Activated CD8-positive, alpha-beta memory T cell treated with anti-CD3 and anti-CD28 coated beads, Interleukin-2, amount 50 U/mL, for 1 hour (primary cell): Measurements from ENCODE around the gene HECW1.
"Not testable (repeated sequence)": the region's sequence is repeated elsewhere in the genome, so short reads cannot be mapped to it uniquely, and the experiment has no call there.

ENCODE experiments used
- DNase-seq: peaks from one replicate; pipeline ENCODE4 v3.0.0-alpha.2; 2020; ENCODE audit errors: extremely low read depth

The HECW1 gene

GRCh38 chr7:43537765-43538403 lies 425.4 kb downstream of the HECW1 start:
- DNase-seq = no peak

DNA sequence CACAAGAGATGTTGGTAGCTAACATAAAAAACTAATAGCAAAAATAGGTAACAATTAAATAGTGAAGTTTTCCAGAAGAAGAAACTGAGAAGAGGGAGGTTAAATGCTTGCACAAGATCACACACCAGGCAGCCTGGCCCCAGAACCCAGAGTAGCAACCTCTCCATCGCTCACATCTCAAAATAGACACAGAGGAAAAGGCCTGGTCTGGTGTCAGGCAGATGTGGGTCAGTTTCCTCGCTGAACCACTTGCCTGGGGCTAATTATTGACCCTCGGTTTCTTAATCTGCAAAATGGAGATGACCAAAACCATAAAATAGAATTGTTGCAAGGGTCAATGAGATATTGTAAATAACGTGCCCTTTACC lies 425.9 kb downstream of the HECW1 start:
- DNase-seq = no peak

- no peak for DNase-seq
Measured at GRCh38 chr7:43540471-43540870, 428.0 kb downstream of the HECW1 start.

GRCh38 chr7:43542716-43543115 lies 430.3 kb downstream of the HECW1 start:
- DNase-seq = no peak

- no peak for DNase-seq
Measured at GRCh38 chr7:43546231-43546630, 433.8 kb downstream of the HECW1 start.

- DNase-seq = no peak
Measured at GRCh38 chr7:43550427-43550826, 438.0 kb downstream of the HECW1 start.

DNA sequence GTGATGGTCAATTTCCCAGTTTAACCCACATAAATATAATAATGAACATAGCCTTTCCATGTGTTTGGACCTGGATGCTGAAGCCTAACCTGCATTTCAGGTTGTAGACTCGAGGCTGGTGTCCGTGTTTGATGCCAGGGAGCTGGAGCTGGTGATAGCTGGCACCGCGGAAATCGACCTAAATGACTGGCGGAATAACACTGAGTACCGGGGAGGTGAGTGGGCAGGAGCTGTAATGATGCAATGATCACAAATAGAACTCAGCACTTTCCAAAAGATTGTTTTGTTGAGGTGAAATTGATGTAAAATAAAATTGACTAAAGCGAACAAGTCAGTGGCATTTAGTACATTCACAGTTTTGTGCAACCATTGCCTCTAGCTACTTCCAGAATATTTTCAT lies 439.7 kb downstream of the HECW1 start:
- no peak for DNase-seq

DNA sequence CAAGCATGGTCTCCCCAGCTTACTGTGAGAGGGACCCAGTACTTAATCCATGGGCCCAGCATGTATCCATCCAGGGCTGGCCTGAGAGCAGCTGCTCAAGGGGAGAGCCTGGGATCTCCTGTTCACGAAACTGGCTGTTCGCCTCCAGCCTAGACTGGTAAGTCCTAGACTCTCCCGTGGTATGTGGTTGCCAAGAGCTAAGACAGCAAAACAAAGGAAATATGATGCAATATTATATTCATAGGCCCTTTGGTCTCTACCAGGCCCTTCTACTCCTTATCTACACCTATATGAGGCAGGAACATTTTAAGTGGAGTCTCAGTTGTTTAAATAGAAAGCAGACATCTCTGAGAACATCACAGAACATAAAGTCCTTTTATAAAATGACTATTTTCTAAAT lies 441.6 kb downstream of the HECW1 start:
- no peak for DNase-seq

DNA sequence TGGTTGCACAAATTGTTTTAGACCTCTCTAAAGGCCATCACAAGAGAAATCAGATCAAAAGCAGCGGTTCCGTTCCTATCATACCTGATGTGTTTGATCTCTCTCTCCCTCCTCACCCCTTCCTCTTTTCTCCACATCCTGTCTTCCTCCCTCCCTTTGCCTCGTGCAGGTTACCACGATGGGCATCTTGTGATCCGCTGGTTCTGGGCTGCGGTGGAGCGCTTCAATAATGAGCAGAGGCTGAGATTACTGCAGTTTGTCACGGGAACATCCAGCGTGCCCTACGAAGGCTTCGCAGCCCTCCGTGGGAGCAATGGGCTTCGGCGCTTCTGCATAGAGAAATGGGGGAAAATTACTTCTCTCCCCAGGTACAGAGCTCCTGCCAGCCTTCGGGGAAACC lies 442.0 kb downstream of the HECW1 start:
- no peak for DNase-seq

- DNase-seq = no peak
Measured at GRCh38 chr7:43557831-43558495, 445.5 kb downstream of the HECW1 start.

- no peak for DNase-seq
Measured at GRCh38 chr7:43559171-43559945, 446.9 kb downstream of the HECW1 start.

DNA sequence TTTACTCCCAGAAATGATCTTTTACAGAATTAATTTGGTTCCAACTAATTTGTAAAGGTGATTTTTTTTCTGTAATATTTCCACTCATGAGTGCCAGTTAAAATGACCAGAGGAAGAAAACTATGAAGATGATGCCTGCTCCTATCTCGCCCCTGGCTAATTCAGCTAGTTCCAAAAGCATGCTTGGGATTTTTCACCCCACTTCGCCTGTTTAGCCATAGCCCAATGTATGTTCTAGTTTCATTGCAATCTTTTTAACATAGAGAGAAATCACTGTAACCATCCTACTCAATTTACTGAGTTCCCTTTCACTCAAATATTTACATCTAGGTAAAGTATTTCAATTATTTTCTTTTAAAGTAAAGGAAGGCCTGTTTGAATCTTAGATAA lies 447.5 kb downstream of the HECW1 start:
- DNase-seq = no peak

DNA sequence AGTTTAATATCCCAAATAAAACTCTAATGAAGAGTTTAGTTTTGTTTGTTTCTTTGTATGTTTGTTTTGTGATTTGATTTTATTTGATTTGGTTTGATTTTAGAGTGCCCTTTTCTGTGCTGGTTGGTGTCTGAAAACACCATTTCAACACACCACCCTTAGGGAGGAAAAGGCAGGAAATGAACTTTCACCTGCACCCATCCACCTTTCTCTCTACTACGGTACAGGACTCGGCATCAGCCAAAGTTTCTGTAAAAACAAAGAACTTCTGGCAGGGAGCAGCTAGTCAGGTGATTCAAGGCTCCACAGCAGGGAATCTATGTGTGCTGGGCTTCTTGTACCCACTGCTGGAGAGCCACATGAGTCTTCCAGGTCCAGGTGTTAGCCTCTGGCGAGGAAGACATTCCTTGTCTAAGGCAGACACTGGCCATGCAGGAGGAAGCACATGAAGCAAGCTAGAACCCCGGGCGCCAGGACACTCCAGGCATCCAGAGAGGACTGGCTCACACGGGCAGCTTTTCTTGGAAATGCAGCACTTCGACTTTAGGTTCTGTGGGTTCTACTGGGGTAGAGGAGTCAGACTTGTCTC lies 448.4 kb downstream of the HECW1 start:
- DNase-seq = no peak

DNA sequence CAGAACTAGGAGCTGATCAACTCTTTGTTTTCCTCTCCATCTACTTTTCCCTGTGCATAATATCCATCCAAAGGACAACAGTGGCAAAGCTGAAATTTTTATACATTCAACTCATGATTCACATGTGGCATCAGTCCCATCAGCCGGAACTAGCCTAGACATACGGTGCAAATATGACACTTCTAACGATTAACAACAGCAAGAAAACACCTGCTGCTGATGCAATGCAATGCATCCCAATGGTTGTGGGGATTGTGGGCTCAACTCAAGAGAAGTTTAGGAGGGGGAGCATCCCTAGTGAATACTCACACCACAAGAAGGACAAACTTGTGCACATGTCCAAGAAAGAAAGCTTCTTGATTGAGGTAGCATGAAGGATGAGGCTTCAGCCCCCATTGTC lies 449.9 kb downstream of the HECW1 start:
- no peak for DNase-seq

DNA sequence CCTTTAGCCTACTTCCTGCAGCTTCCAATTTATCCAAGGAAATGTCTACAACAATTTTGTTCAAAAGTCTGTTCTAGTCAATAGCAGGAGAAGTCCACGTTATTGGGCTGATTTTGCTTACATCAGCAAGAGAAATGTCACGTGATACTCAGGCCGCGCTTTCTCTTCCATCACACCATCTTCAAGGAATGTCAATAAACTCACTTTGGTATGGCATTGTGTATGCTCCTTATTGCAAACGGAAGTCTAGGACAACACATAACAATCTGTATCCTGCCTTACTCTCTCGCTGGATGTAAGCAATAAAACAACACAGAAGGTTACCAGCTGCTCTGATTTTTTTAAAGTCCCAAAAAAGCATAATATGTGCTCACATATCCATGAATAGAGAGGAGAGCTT lies 453.3 kb downstream of the HECW1 start:
- DNase-seq = no peak

DNA sequence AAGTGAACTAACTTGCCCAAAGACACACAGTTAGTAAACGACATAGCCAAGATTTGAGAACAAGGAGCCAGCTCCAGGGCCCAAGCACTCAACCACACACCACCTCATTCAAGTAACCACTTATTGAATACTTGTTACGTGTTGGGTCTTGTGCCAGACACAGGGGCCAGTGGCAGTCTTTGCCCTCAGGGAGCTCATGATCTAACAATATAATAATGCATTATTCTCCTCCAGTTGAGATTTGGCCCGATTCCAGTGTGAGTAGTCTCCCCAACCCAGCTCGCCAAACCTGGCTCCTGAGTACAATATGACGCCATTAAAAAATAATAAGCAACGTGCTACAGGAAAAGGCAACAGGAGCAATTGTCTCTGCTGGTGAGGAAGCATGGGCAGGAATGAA lies 456.1 kb downstream of the HECW1 start:
- no peak for DNase-seq

DNA sequence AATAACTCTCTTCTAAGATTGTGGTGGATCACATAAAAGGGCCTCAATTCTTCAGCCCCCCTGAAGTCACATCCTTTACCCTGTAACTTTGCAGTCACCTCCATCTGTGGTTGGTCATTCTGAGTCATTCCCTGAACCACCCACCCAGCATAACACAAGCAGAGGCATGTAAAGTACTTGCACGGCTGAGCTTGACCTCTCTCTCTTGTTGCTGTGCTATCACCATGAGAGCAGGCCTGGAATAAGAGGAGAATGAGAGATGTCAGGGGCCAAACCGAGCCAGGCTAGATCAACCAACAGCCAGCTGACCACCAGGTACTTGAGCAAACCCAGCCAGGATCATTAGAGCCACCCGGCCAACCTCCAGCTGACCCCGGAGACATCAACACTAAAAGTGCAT lies 457.0 kb downstream of the HECW1 start:
- DNase-seq = no peak

DNA sequence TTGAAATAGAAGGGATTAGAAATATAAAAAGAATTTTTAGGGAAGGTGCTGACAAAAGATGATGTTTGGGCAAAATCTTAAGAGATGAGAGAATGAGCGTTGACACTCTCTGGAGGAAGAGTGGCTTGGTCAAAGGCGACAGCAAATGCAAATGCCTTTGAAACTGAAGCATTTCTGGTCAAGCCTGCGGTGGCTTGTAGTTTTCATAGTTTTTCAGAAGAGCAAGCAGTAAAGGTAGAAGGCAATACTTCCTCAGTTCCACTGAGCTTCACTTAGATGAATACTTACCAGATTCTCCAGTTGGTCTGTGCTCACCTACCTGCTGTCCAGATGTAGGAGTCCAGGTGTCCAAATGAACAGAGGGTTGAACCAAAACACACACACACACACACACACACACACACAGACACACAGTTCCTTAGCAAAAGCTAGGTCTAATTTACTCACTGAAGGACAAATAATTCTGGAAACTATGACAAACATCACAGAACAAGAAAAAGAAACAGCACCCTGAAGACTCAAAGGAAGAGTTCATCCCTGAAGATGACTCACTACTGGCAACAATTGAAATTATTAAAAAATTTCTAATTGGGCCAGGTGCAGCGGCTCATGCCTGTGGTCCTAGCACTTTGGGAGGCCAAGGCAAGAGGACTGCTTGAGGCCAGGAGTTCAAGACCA lies 458.4 kb downstream of the HECW1 start:
- DNase-seq = no peak

DNA sequence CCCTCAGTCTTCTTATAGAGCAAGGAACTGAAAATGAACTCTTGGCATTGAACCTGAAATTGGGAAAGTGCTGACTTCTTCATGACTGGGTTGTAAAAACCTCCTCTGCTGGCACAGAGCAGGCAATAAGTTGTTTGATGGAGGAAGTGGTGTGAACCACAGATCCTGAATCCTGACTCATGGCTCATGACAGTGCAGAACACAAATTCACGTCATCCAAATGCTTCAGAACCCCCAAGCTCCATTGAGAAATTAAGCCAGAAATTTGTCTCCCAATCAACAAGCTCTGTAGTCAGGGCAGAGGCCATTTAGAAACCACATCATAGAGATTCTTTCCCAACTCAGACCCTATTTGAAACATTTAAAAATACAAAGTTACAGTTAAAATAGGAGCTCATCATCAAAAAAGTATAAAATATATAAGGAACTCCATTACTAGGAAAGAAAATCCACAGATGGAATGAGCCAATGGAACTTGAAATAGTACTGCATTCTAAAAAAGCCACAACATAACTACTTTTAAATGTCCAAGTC lies 460.1 kb downstream of the HECW1 start:
- no peak for DNase-seq

DNA sequence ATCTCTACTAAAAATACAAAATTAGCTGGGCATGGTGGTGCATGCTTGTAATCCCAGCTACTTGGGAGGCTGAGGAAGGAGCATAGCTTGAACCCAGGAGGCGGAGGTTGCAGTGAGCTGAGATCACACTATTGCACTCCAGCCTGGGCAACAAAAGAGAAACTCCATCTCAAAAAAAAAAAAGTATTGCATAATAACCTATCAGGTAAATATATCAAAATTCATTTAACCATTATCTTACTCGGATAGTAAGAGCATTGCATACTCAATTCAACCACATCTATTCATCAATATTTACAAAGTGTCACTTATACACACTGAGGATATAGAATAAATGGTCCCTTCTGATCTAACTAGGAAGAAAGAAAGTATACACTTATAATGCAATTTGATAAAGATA lies 461.4 kb downstream of the HECW1 start:
- DNase-seq = not testable (repeated sequence)

DNA sequence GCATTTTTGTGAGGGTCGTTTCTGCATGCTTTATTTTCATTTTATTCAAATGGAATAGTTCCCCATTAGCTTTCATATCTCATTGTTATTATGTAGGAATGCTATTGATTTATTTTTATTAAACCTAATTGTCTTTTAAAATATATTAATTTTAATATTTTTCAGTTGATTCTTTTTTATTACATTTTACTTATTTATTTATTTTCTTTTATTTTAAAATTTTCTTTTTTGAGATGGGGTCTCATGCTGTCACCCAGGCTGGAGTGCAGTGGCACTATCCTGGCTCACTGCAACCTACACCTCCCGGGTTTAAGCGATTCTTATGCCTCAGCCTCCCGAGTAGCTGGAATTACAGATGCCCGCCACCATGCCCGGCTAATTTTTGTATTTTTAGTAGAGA lies 463.1 kb downstream of the HECW1 start:
- DNase-seq = no peak

GRCh38 chr7:43576241-43576640 lies 463.8 kb downstream of the HECW1 start:
- DNase-seq = no peak
